ENCODE data around the gene DOCK11. TPM values are rescaled to one million over a fixed set of nuclear protein-coding genes. Genes with fewer than 3 reads are reported as not detected.
A peak's percentile ranks its signal among the peaks of the same experiment; 100 is the strongest.

The DOCK11 gene
- total RNA-seq, 4 donors from 2014 or later: 30.0 to 50.7 (median 35.7) TPM

DNA sequence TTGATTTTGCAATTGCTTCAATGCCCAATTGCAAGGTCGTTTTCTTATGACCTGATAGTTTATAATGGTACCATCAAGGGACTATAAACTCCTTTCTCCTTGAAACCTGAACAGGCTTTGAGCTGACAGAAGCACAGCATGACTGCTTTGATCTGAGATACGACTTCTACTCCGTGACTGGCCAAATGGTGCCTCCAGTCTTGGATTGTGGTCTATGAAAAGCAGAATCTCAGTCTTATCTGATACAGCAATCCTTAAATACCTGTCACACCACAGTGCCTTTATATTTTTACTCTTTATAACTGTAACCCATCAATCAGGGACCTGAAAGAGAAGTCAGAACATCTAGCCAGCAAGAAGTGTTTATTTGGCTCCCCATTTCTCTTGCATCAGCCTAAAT, 93.1 kb downstream of the DOCK11 start:
- Histone ChIP-seq H3K36me3 (peaks cover 0 to 31% (median 0%) of the 10 kb centered on the region in 3 donors), H3K9me3 (no peaks in the 10 kb centered on the region), H3K4me1 (no peaks in the 10 kb centered on the region), H3K27ac (no peak overlapping the region), H3K27me3 (peaks cover 0 to 3% of the 10 kb centered on the region in 2 donors), H3K4me3 (no peak overlapping the region)
- TF ChIP-seq POLR2A (IDR thresholded peaks at IDR 0.05) (no peak), EP300 (IDR thresholded peaks at IDR 0.05) (no peak)
- TF ChIP-seq, protein P1, sequence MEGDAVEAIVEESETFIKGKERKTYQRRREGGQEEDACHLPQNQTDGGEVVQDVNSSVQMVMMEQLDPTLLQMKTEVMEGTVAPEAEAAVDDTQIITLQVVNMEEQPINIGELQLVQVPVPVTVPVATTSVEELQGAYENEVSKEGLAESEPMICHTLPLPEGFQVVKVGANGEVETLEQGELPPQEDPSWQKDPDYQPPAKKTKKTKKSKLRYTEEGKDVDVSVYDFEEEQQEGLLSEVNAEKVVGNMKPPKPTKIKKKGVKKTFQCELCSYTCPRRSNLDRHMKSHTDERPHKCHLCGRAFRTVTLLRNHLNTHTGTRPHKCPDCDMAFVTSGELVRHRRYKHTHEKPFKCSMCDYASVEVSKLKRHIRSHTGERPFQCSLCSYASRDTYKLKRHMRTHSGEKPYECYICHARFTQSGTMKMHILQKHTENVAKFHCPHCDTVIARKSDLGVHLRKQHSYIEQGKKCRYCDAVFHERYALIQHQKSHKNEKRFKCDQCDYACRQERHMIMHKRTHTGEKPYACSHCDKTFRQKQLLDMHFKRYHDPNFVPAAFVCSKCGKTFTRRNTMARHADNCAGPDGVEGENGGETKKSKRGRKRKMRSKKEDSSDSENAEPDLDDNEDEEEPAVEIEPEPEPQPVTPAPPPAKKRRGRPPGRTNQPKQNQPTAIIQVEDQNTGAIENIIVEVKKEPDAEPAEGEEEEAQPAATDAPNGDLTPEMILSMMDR (IDR thresholded peaks at IDR 0.05): no peak
- WGBS, 2 donors: 43 to 62% methylated on average over 3 of the region's 3 CpGs
- DNase-seq (ENCODE audit: low spot score in 2 of 2): no peak

DNA sequence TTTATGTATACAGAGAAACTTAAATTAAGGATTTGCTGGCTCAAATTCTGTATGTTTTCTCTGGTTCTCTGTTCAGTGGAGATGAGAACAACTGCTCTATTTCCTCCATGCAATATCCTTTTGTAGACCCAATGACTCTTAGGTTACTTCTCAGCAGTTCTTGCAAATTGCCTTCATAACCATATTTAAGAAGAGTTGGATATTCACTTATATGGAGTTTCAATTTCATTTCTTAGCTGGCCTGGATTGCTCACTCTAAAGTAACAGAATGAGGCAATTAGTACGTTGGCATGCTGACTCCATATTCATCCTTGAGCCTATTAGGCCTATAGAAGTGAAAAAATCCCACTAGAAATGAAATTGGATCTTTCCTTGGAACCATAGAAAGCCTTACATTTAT, 93.6 kb downstream of the DOCK11 start:
- no peak for DNase-seq (ENCODE audit: low spot score in 2 of 2)
- Histone ChIP-seq H3K27ac (no peak overlapping the region), H3K9me3 (no peaks in the 10 kb centered on the region), H3K27me3 (peaks cover 0 to 3% of the 10 kb centered on the region in 2 donors), H3K36me3 (peaks cover 0 to 31% (median 0%) of the 10 kb centered on the region in 3 donors), H3K4me3 (no peak overlapping the region), H3K4me1 (no peaks in the 10 kb centered on the region)
- no peak for TF ChIP-seq EP300 (IDR thresholded peaks at IDR 0.05)
- TF ChIP-seq, protein P1 (IDR thresholded peaks at IDR 0.05): no peak
- no peak for TF ChIP-seq POLR2A (IDR thresholded peaks at IDR 0.05)
- 55 to 90% methylated on average over 1 of the region's 1 CpG for WGBS, 2 donors

DNA sequence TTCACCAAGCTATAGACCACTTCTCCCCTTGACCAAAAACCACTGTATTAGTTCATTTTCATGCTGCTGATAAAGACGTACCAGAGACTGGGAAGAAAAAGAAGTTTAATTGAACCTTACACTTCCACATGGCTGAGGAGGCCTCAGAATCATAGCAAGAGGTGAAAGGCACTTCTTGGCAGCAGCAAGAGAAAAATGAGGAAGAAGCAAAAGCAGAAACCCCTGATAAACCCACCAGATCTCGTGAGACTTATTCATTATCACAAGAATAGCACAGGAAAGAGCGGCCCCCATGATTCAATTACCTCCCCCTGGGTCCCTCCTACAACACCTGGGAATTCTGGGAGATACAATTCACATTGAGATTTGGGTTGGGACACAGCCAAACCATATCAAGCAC, 97.8 kb downstream of the DOCK11 start:
- 61 to 82% methylated on average over 3 of the region's 3 CpGs for WGBS, 2 donors
- TF ChIP-seq, protein P1 (IDR thresholded peaks at IDR 0.05): no peak
- TF ChIP-seq POLR2A (IDR thresholded peaks at IDR 0.05) (no peak), EP300 (IDR thresholded peaks at IDR 0.05) (no peak)
- peaks cover 0 to 3% of the 10 kb centered on the region in 2 donors for H3K27me3 ChIP-seq
- H3K36me3 ChIP-seq: peaks cover 0 to 16% (median 0%) of the 10 kb centered on the region in 3 donors
- DNase-seq (ENCODE audit: low spot score in 2 of 2): no peak
- H3K9me3 ChIP-seq: no peaks in the 10 kb centered on the region
- no peak overlapping the region for H3K27ac ChIP-seq
- H3K4me3 ChIP-seq: no peak overlapping the region
- peaks cover 0 to 8% (median 0%) of the 10 kb centered on the region in 4 donors for H3K4me1 ChIP-seq

DNA sequence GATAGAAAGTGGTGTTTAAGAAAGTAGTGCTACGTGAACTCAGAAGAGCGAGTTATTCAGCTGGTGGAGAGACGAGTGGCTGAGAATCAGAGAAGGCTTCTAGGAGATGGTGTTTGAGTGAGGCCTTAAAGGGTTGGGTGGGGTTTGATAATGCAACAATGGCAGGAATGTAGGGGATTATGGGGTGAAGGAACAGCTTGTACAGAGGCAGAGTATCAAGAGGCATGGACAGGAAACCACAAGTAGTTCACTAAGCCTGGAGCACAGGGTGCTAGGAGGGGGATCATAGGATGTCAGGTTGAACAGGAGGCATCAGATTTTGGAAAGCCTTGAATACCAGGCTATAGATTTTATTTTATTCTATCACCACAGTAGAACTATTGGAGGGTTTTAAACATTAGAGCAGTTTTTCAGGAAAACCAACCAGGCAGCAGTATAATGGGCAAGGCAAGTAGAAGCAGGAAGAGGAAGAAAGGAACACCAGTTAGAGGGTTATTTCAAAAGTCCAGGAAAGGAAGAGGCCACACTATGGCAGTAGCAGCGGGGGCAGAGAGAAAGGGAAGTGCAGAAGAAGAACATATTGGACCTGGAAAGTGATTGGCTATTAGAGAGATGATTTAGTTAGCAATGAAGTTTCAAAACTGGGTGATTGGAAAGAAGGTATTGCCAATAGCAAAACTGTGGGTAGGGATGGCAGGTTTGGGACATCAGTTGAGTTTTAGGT, 99.2 kb downstream of the DOCK11 start:
- DNase-seq (ENCODE audit: low spot score in 2 of 2): no peak
- Histone ChIP-seq H3K9me3 (no peaks in the 10 kb centered on the region), H3K27me3 (peaks cover 0 to 3% of the 10 kb centered on the region in 2 donors), H3K4me3 (no peak overlapping the region), H3K4me1 (peaks cover 0 to 8% (median 0%) of the 10 kb centered on the region in 4 donors), H3K36me3 (peaks cover 0 to 6% (median 0%) of the 10 kb centered on the region in 3 donors), H3K27ac (no peak overlapping the region)
- TF ChIP-seq POLR2A (IDR thresholded peaks at IDR 0.05): no peak
- no peak for TF ChIP-seq EP300 (IDR thresholded peaks at IDR 0.05)
- TF ChIP-seq, protein P1 (IDR thresholded peaks at IDR 0.05): no peak
- WGBS, 2 donors: 79 to 82% methylated on average over 4 of the region's 4 CpGs

DNA sequence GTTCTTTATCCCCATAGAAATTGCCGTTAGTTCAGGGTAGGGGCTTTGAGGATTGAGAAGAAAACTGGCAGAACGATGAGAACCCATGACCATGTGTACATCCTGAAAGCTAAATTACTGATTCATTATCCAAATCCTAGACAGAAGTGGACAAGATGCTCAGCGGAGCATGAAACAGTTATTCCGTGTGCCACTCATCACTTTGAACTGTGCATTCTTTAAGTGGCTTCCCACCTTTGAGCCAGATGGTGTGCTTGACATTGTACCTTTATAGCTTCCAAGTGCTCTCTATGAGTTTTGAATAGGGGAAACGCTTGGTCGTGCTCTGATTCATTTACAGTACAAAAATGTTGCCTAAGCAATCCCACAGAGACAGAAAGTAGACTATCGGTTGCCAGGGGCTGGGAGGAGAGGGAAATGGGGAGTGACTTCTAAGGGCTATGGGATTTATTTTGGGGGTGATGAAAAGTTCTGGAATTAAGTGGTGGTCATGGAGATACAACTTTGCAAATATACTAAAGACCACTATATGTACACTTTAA, 100.0 kb downstream of the DOCK11 start:
- 63 to 77% methylated on average over 7 of the region's 7 CpGs for WGBS, 2 donors
- peak in 1 of 2 donors; percentile 9 for DNase-seq (ENCODE audit: low spot score in 2 of 2)
- H3K27ac ChIP-seq: no peak overlapping the region
- H3K9me3 ChIP-seq: no peaks in the 10 kb centered on the region
- H3K4me1 ChIP-seq: peaks cover 0 to 8% (median 0%) of the 10 kb centered on the region in 4 donors
- H3K4me3 ChIP-seq: no peak overlapping the region
- TF ChIP-seq, protein P1 (IDR thresholded peaks at IDR 0.05): no peak
- no peak for TF ChIP-seq POLR2A (IDR thresholded peaks at IDR 0.05)
- TF ChIP-seq EP300 (IDR thresholded peaks at IDR 0.05): no peak
- peaks cover 0 to 3% of the 10 kb centered on the region in 2 donors for H3K27me3 ChIP-seq
- peaks cover 0 to 2% (median 0%) of the 10 kb centered on the region in 3 donors for H3K36me3 ChIP-seq
